CD14-positive monocyte (primary cell): ENCODE data around the gene ST7. TPM values are rescaled to one million over a fixed set of nuclear protein-coding genes. Genes with fewer than 3 reads are reported as not detected.

Experiments used
- DNase-seq, 3 donors: peaks; one replicate each; pipeline ENCODE4 v3.0.0-alpha.2; 2011 to 2022
- H2AFZ ChIP-seq: 2 replicates; pipeline ENCODE4 v1.6.0; 2012; ENCODE audit warnings: mild to moderate bottlenecking, low read depth, low read length, inconsistent platforms; ENCODE audit not compliant: insufficient read depth, poor library complexity, severe bottlenecking
- H3K27ac ChIP-seq, 2 donors: 1 replicate in 1 of 2; 2 replicates in 1 of 2; pipeline ENCODE4 v1.5.1; 2012 to 2013; ENCODE audit warnings: low read length in 2 of 2, control low read depth in 1 of 2, inconsistent platforms in 1 of 2, low read depth in 1 of 2, mild to moderate bottlenecking in 1 of 2
- H3K27me3 ChIP-seq, 2 donors: one replicate each; pipeline versions ENCODE4 v1.6.0 to v1.6.1; 2011 to 2013; ENCODE audit warnings: low read length in 2 of 2; ENCODE audit not compliant: control insufficient read depth in 2 of 2, insufficient read depth in 2 of 2
- H3K36me3 ChIP-seq, 2 donors: replicated peaks in 1 of 2; 1 replicate in 1 of 2; 2 replicates in 1 of 2; pipeline versions ENCODE4 v1.5.1 to v1.6.1; 2012 to 2013; ENCODE audit warnings: low read length in 2 of 2, control low read depth in 1 of 2, inconsistent platforms in 1 of 2, mild to moderate bottlenecking in 1 of 2; ENCODE audit not compliant: insufficient read depth in 2 of 2, control insufficient read depth in 1 of 2
- H3K4me1 ChIP-seq, 2 donors: 1 replicate in 1 of 2; 2 replicates in 1 of 2; pipeline versions ENCODE4 v1.5.1 to v1.6.1; 2012 to 2013; ENCODE audit warnings: low read length in 2 of 2, control low read depth in 1 of 2, inconsistent platforms in 1 of 2, mild to moderate bottlenecking in 1 of 2, moderate library complexity in 1 of 2; ENCODE audit not compliant: insufficient read depth in 2 of 2, control insufficient read depth in 1 of 2
- H3K4me2 ChIP-seq: replicated peaks from 2 replicates; pipeline ENCODE3; 2012; ENCODE audit warnings: low read length, moderate library complexity, mild to moderate bottlenecking; ENCODE audit not compliant: poor library complexity, severe bottlenecking; ENCODE audit errors: extremely low read depth
- H3K4me3 ChIP-seq, 3 experiments: fragments of 200-600 bp in 1 of 3; sonication (generic) in 1 of 3; replicated peaks in 1 of 3; 1 replicate in 2 of 3; 2 replicates in 1 of 3; pipeline ENCODE4 v1.5.1; 2011 to 2013; ENCODE audit warnings: low read length in 3 of 3, mild to moderate bottlenecking in 3 of 3, control low read depth in 2 of 3, low read depth in 2 of 3, inconsistent platforms in 1 of 3, moderate library complexity in 1 of 3
- H3K79me2 ChIP-seq: 2 replicates; pipeline ENCODE4 v1.6.0; 2012; ENCODE audit warnings: mild to moderate bottlenecking, control low read depth, inconsistent platforms, low read length, moderate library complexity; ENCODE audit not compliant: insufficient read depth
- H3K9ac ChIP-seq: 2 replicates; pipeline ENCODE4 v1.6.0; 2017; ENCODE audit warnings: low read length, mild to moderate bottlenecking; ENCODE audit not compliant: insufficient read depth, poor library complexity, severe bottlenecking
- H3K9me3 ChIP-seq, 2 donors: replicated peaks in 1 of 2; 1 replicate in 1 of 2; 2 replicates in 1 of 2; pipeline versions ENCODE4 v1.5.1 to v1.6.1; 2012 to 2013; ENCODE audit warnings: low read length in 2 of 2, control low read depth in 1 of 2; ENCODE audit not compliant: control insufficient read depth in 1 of 2, insufficient read depth in 1 of 2
- H4K20me1 ChIP-seq: 2 replicates; pipeline ENCODE4 v1.6.0; 2012; ENCODE audit warnings: mild to moderate bottlenecking, low read length, control low read depth, moderate library complexity; ENCODE audit not compliant: insufficient read depth
- H3K27ac Mint-ChIP-seq, 7 donors: one replicate each; pipeline ENCODE4 v1.8.0; 2020; ENCODE audit warnings: mild to moderate bottlenecking in 7 of 7, mixed read lengths in 7 of 7, moderate library complexity in 6 of 7, inconsistent platforms in 2 of 7
- H3K27me3 Mint-ChIP-seq, 3 donors: one replicate each; pipeline ENCODE4 v1.8.0; 2021 to 2022; ENCODE audit warnings: low read depth in 3 of 3, mild to moderate bottlenecking in 3 of 3, mixed read lengths in 3 of 3, moderate library complexity in 3 of 3, inconsistent platforms in 1 of 3
- H3K36me3 Mint-ChIP-seq, 2 donors: one replicate each; pipeline ENCODE4 v1.8.0; 2020; ENCODE audit warnings: mixed read lengths in 2 of 2, inconsistent platforms in 1 of 2, mild to moderate bottlenecking in 1 of 2
- H3K4me1 Mint-ChIP-seq: one replicate; pipeline ENCODE4 v1.8.0; 2020; ENCODE audit warnings: mild to moderate bottlenecking, mixed read lengths
- H3K4me3 Mint-ChIP-seq, 2 donors: one replicate each; pipeline ENCODE4 v1.8.0; 2020; ENCODE audit warnings: mild to moderate bottlenecking in 2 of 2, mixed read lengths in 2 of 2, moderate library complexity in 1 of 2
- H3K9me3 Mint-ChIP-seq, 7 donors: one replicate each; pipeline ENCODE4 v1.8.0; 2020 to 2022; ENCODE audit warnings: mixed read lengths in 7 of 7, mild to moderate bottlenecking in 6 of 7, moderate library complexity in 6 of 7, inconsistent platforms in 2 of 7
- CTCF ChIP-seq: fragments of 200-600 bp; IDR thresholded peaks from one replicate; pipeline ENCODE4 v1.8.0; 2022; ENCODE audit warnings: antibody characterized with exemption, mild to moderate bottlenecking
- WGBS: methylation state at CpG from one replicate; pipeline ENCODE4 v1.1.5; 2013; ENCODE audit warnings: missing lambda C conversion rate; ENCODE audit not compliant: insufficient coverage; 5-methylcytosine and 5-hydroxymethylcytosine counted together
- intact Hi-C, 2 donors: fragments of 100-400 bp; cut with micrococcal nuclease; formaldehyde crosslinking; loops; one replicate each; pipeline versions ENCODE4 v1.15.0 to v1.15.1; 2023
- polyA plus RNA-seq, 3 donors: library from polyadenylated mRNA; depleted of rRNA in 1 of 3; unstranded in 2 of 3; stranded (reverse) in 1 of 3; fragments of 300-500 nt in 2 of 3; fragments of >200 nt in 1 of 3; fragmentation: Illumina TruSeq in 2 of 3; gene quantifications; 1 replicate in 2 of 3; 2 replicates in 1 of 3; pipeline ENCODE4 v1.2.3, GENCODE V29; 2012 to 2021
- small RNA-seq: library from RNA; depleted of rRNA; stranded (forward); fragments of <200 nt; gene quantifications from one replicate; pipeline ENCODE3, GENCODE V24; 2012; ENCODE audit warnings: low read depth; ENCODE audit not compliant: insufficient read length

Gene ST7
- polyA plus RNA-seq, 3 donors, result 3.6 to 5.5 (median 4.1) TPM

GRCh38 chr7:117278040-117278439 is 324.7 kb downstream of the ST7 start:
- Histone ChIP-seq H3K27ac (no peak overlapping the region), H2AFZ (no peak overlapping the region), H4K20me1 (no peaks in the 10 kb centered on the region), H3K9me3 (no peaks in the 10 kb centered on the region), H3K36me3 (no peaks in the 10 kb centered on the region), H3K4me2 (no peak overlapping the region), H3K4me1 (no peaks in the 10 kb centered on the region), H3K9ac (no peak overlapping the region), H3K79me2 (no peaks in the 10 kb centered on the region), H3K4me3 (no peak overlapping the region), H3K27me3 (no peaks in the 10 kb centered on the region)
- no peaks in the 10 kb centered on the region for H3K4me1 Mint-ChIP-seq
- no peaks in the 10 kb centered on the region for H3K36me3 Mint-ChIP-seq
- 100% methylated on average over 7 of the region's 10 CpGs for WGBS
- peaks cover 0 to 3% (median 2%) of the 10 kb centered on the region in 3 donors for H3K27me3 Mint-ChIP-seq
- H3K9me3 Mint-ChIP-seq, result peaks cover 0 to 11% (median 4%) of the 10 kb centered on the region in 7 donors
- H3K27ac Mint-ChIP-seq, result no peak overlapping the region
- TF ChIP-seq CTCF, result no peak
- no peak for DNase-seq
- H3K4me3 Mint-ChIP-seq, result no peak overlapping the region
- intact Hi-C loops, result no loop called here

- no peaks in the 10 kb centered on the region for H3K4me1 ChIP-seq
- H3K9ac ChIP-seq, result no peak overlapping the region
- no peak overlapping the region for H3K4me3 ChIP-seq
- no peak overlapping the region for H3K27ac ChIP-seq
- no peak overlapping the region for H3K4me2 ChIP-seq
- Mint-ChIP-seq H3K27ac (no peak overlapping the region), H3K9me3 (peaks cover 0 to 14% (median 4%) of the 10 kb centered on the region in 7 donors), H3K36me3 (no peaks in the 10 kb centered on the region), H3K27me3 (peaks cover 1 to 6% (median 2%) of the 10 kb centered on the region in 3 donors), H3K4me3 (no peak overlapping the region), H3K4me1 (no peaks in the 10 kb centered on the region)
- intact Hi-C loops, result no loop called here
- 100% methylated on average over 1 of the region's 2 CpGs for WGBS
- DNase-seq, result no peak
- no peak for TF ChIP-seq CTCF
- H3K79me2 ChIP-seq, result no peaks in the 10 kb centered on the region
- H3K36me3 ChIP-seq, result no peaks in the 10 kb centered on the region
- H3K9me3 ChIP-seq, result no peaks in the 10 kb centered on the region
- no peaks in the 10 kb centered on the region for H4K20me1 ChIP-seq
- no peak overlapping the region for H2AFZ ChIP-seq
- no peaks in the 10 kb centered on the region for H3K27me3 ChIP-seq
These were observed 325.9 kb downstream of the ST7 start for GRCh38 chr7:117279203-117279602.

Small RNA genes within 50 kb of the gene (small RNA-seq; reads per million reads assigned to genes)
- gene AC002542.1 (not detected), gene MTCYBP6 (not detected), gene RF00019 (not detected), gene RF02179 (not detected), gene RF02180 (not detected), gene RF02181 (not detected), gene RF02183 (not detected), gene RF02184 (not detected), gene RF02185 (not detected), gene RF02188 (not detected), gene RNA5SP239 (not detected)

Other genes starting within 250 kb of the ST7 start
- gene CAPZA2, start 90.9 kb upstream of the ST7 start, polyA plus RNA-seq, result 100 to 1,000 TPM in 2 of 3 donors, 10 to 100 TPM in 1; 67.0 to 807 (median 672) TPM